Measurements from ENCODE around the gene ARCN1.

Gene ARCN1

GRCh38 chr11:118621784-118622375 lies 49.7 kb downstream of the ARCN1 start:
- DNase-seq (ENCODE audit: low read depth): no peak

- DNase-seq (ENCODE audit: low read depth): peak; percentile 83
These were observed 50.4 kb downstream of the ARCN1 start for GRCh38 chr11:118622376-118623268.

- peak; percentile 46 for DNase-seq (ENCODE audit: low read depth)
These were observed 51.1 kb downstream of the ARCN1 start for GRCh38 chr11:118623269-118623655.

- no peak for DNase-seq (ENCODE audit: low read depth)
These were observed 53.0 kb downstream of the ARCN1 start for GRCh38 chr11:118625036-118625690.

GRCh38 chr11:118625976-118626375 lies 53.8 kb downstream of the ARCN1 start:
- DNase-seq (ENCODE audit: low read depth): no peak

GRCh38 chr11:118627566-118627965 lies 55.4 kb downstream of the ARCN1 start:
- no peak for DNase-seq (ENCODE audit: low read depth)

GRCh38 chr11:118628031-118628430 lies 55.8 kb downstream of the ARCN1 start:
- no peak for DNase-seq (ENCODE audit: low read depth)

GRCh38 chr11:118628432-118628831 lies 56.2 kb downstream of the ARCN1 start:
- DNase-seq (ENCODE audit: low read depth): no peak

GRCh38 chr11:118628861-118629549 lies 56.8 kb downstream of the ARCN1 start:
- DNase-seq (ENCODE audit: low read depth): no peak

GRCh38 chr11:118629761-118630661 lies 57.8 kb downstream of the ARCN1 start:
- no peak for DNase-seq (ENCODE audit: low read depth)

- DNase-seq (ENCODE audit: low read depth): no peak
These were observed 59.1 kb downstream of the ARCN1 start for GRCh38 chr11:118631142-118631909.

GRCh38 chr11:118632577-118633318 lies 60.5 kb downstream of the ARCN1 start:
- DNase-seq (ENCODE audit: low read depth): no peak

GRCh38 chr11:118633319-118633690 lies 61.1 kb downstream of the ARCN1 start:
- DNase-seq (ENCODE audit: low read depth): no peak

- peak; percentile 37 for DNase-seq (ENCODE audit: low read depth)
These were observed 61.8 kb downstream of the ARCN1 start for GRCh38 chr11:118633979-118634378.

- peak; percentile 78 for DNase-seq (ENCODE audit: low read depth)
These were observed 62.4 kb downstream of the ARCN1 start for GRCh38 chr11:118634431-118635236.

- no peak for DNase-seq (ENCODE audit: low read depth)
These were observed 63.0 kb downstream of the ARCN1 start for GRCh38 chr11:118635237-118635591.

GRCh38 chr11:118635642-118636041 lies 63.4 kb downstream of the ARCN1 start:
- DNase-seq (ENCODE audit: low read depth): no peak

GRCh38 chr11:118636569-118637290 lies 64.5 kb downstream of the ARCN1 start:
- no peak for DNase-seq (ENCODE audit: low read depth)

Measured in iris pigment epithelial cell (primary cell).